Breast epithelium (tissue), 3 donors: ENCODE data around the gene CMTM5.

Source experiments
- CTCF ChIP-seq, 3 donors: fragments of 450-650 bp; IDR thresholded peaks; one replicate each; pipeline ENCODE4 v1.5.1; 2016 to 2017; ENCODE audit warnings: antibody characterized with exemption in 3 of 3, mild to moderate bottlenecking in 3 of 3, moderate library complexity in 3 of 3
- POLR2A ChIP-seq: fragments of 450-650 bp; IDR thresholded peaks from one replicate; pipeline ENCODE4 v1.6.1; 2016; ENCODE audit warnings: antibody characterized with exemption, mild to moderate bottlenecking, moderate library complexity

DNA sequence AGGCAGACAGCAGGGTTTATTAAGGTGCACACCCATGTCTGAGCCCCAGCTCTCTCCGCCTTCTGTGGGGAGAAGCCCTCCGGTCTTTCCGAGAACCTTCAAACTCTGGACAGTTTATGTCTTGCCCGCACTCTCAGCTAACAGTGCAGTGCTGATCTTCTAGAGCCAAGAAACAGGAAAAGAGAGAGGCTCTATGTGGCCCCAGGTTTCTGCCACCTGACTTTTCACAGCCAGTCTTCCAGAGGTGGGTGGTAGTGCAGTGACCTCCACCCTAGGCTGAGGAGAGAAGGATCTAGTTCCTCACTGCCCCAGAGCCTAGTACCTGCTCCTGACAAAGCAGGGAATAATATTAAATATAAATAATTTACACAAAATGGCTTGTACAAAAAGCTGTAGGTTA is 20.2 kb upstream of the CMTM5 start:
- no peak for TF ChIP-seq CTCF (IDR thresholded peaks at IDR 0.05)
- TF ChIP-seq POLR2A, result no peak
